Loucy (cell line): ENCODE measurements around the gene GRK6.

ENCODE experiments used
- EZH2phosphoT487 ChIP-seq: fragments of 200-600 bp; IDR thresholded peaks from 2 replicates; pipeline ENCODE4 v1.6.1; 2018; ENCODE audit warnings: antibody characterized with exemption, mild to moderate bottlenecking, moderate library complexity, borderline replicate concordance
- TF ChIP-seq, protein P1 (sequence below): fragments of 200-600 bp; sonication (generic); conservative IDR thresholded peaks from 2 replicates; pipeline ENCODE4 v1.5.1; 2014; ENCODE audit warnings: mild to moderate bottlenecking, antibody characterized with exemption, low read length

DNA sequence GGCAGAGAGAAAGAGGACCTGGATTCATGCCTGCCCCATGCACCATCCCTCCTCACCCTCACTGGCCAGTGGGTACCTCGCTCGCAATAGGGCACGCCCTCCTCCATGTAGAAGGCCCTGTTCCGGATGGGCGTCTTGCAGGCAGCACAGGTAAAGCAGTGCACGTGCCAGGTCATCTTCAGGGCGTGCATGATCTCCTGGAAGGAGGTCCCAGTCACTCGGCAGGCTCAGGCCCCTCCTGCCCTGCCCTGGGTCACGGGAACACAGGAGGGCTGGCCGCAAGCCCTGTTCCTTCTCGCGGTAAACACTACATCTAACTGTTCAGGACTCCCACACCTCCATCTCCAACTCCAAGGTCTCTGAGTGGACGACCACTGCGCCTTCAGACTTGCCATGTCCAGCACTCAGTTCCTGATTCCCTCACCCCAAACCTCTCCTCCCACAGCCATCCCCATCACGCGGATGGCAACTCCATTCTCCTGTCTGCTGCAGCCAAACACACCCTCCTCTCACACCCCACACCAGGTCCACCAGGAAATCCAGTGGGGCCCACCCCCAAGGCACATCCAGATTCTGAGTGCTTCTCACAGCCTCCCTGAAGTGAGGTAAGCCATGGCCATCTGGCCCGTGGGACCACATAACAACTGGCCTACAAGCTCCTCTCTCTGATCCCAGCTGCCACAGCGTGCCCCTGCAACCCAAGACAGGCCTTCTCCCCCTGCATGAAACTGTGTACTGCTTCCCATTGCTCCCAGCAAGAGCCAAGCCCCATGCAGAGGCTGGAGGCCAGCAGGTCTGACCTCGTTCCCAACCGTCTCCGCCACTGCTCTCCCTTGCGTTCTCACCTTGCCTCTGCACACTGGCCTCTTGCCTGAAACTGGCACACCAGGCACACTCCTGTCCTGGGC lies 57.8 kb downstream of the GRK6 start:
- TF ChIP-seq, protein P1, sequence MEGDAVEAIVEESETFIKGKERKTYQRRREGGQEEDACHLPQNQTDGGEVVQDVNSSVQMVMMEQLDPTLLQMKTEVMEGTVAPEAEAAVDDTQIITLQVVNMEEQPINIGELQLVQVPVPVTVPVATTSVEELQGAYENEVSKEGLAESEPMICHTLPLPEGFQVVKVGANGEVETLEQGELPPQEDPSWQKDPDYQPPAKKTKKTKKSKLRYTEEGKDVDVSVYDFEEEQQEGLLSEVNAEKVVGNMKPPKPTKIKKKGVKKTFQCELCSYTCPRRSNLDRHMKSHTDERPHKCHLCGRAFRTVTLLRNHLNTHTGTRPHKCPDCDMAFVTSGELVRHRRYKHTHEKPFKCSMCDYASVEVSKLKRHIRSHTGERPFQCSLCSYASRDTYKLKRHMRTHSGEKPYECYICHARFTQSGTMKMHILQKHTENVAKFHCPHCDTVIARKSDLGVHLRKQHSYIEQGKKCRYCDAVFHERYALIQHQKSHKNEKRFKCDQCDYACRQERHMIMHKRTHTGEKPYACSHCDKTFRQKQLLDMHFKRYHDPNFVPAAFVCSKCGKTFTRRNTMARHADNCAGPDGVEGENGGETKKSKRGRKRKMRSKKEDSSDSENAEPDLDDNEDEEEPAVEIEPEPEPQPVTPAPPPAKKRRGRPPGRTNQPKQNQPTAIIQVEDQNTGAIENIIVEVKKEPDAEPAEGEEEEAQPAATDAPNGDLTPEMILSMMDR = no peak
- TF ChIP-seq EZH2phosphoT487 = no peak
